Common myeloid progenitor, CD34-positive (primary cell): ENCODE results near the gene ANO4.
A peak's percentile ranks its signal among the peaks of the same experiment; 100 is the strongest.

Experiments used
- CTCF ChIA-PET: fragments of 350-600 bp; sonication (Branson Sonifier 250); formaldehyde crosslinking; loops from one replicate; lab custom pipeline; 2021; ENCODE audit warnings: antibody characterized with exemption; lab: Charles Lee
- POLR2A ChIA-PET: fragments of 350-600 bp; sonication (Branson Sonifier 250); formaldehyde crosslinking; loops from one replicate; lab custom pipeline; 2021; ENCODE audit warnings: antibody characterized with exemption; lab: Charles Lee
- DNase-seq, 3 donors: peaks; one replicate each; pipeline versions ENCODE4 v3.0.0 to v3.0.0-alpha.2; 2013
- H3K27ac ChIP-seq, 2 experiments: 1 replicate in 1 of 2; 2 replicates in 1 of 2; pipeline ENCODE4 v1.7.0; 2013; ENCODE audit warnings: inconsistent platforms in 2 of 2, low read length in 2 of 2, mild to moderate bottlenecking in 2 of 2, low read depth in 1 of 2, moderate library complexity in 1 of 2; ENCODE audit not compliant: severe bottlenecking in 2 of 2, insufficient read depth in 1 of 2, poor library complexity in 1 of 2
- H3K27me3 ChIP-seq, 5 experiments: replicated peaks in 2 of 5; 1 replicate in 3 of 5; 2 replicates in 2 of 5; pipeline versions ENCODE4 v1.6.1 to v1.7.0; 2013; ENCODE audit warnings: low read length in 4 of 5, mild to moderate bottlenecking in 2 of 5, moderate library complexity in 2 of 5, inconsistent platforms in 1 of 5; ENCODE audit not compliant: insufficient read depth in 5 of 5, control insufficient read depth in 4 of 5
- H3K36me3 ChIP-seq, 4 experiments: 1 replicate in 2 of 4; 2 replicates in 2 of 4; pipeline versions ENCODE4 v1.6.1 to v1.7.0; 2013; ENCODE audit warnings: low read length in 3 of 4, control low read depth in 1 of 4, mild to moderate bottlenecking in 1 of 4; ENCODE audit not compliant: control insufficient read depth in 4 of 4, insufficient read depth in 4 of 4
- H3K4me1 ChIP-seq, 4 experiments: 1 replicate in 3 of 4; 2 replicates in 1 of 4; pipeline versions ENCODE4 v1.6.1 to v1.7.1; 2013; ENCODE audit warnings: low read length in 3 of 4, mild to moderate bottlenecking in 3 of 4, control low read depth in 1 of 4, inconsistent platforms in 1 of 4, moderate library complexity in 1 of 4; ENCODE audit not compliant: control insufficient read depth in 4 of 4, insufficient read depth in 4 of 4; ENCODE audit errors: control extremely low read depth in 1 of 4
- H3K4me3 ChIP-seq, 7 experiments: 1 replicate in 4 of 7; 2 replicates in 3 of 7; pipeline versions ENCODE4 v1.5.1 to v1.7.0; 2013; ENCODE audit warnings: mild to moderate bottlenecking in 7 of 7, low read length in 6 of 7, moderate library complexity in 6 of 7, inconsistent platforms in 2 of 7, low read depth in 2 of 7, control low read depth in 1 of 7; ENCODE audit not compliant: insufficient read depth in 4 of 7, control insufficient read depth in 1 of 7; ENCODE audit errors: extremely low read depth in 1 of 7
- H3K9me3 ChIP-seq, 5 experiments: 1 replicate in 4 of 5; 2 replicates in 1 of 5; pipeline versions ENCODE4 v1.6.1 to v1.7.1; 2013; ENCODE audit warnings: low read length in 4 of 5, mild to moderate bottlenecking in 2 of 5, inconsistent platforms in 1 of 5, low read depth in 1 of 5, moderate library complexity in 1 of 5; ENCODE audit not compliant: control insufficient read depth in 4 of 5, insufficient read depth in 2 of 5; ENCODE audit errors: control extremely low read depth in 1 of 5
- WGBS: methylation state at CpG from one replicate; pipeline ENCODE4 v1.1.5; 2013; ENCODE audit not compliant: insufficient coverage; 5-methylcytosine and 5-hydroxymethylcytosine counted together

ANO4 gene

DNA sequence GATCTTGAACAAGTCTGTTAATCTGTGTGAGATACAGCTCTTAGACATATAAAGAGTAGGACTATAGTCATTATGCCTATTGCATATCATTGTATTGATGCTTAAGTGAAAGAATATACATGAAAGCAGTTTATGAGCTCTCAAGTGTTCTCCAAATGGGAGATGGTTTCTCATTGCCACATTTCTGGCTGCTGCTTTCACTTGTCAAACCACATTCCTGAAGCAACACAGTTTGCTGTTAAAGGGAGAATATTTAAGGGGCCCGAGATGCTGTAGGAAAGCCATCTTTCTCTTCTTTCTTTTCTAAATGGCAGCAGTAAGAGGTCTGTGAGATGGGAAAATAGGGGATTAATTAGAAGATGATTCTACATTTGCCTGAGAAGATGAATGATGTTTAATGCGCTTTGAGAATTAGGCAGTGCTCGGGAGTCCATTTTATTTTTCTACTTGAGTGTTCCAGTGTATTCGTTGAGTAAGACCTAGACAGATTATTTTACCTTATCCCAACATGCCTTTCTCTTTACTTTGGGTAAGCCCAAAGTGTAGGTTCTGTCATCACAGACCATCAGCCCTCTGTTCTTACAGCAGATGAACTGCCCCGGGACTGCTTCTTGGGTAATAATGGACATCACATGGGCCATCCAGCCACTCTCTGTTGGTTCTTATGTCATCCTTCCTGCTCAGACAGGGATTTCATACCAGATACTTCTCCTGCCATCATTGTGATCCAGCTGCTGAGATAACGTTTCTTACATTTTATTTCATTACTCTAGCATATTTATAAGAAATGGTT, 35.6 kb downstream of the ANO4 start:
- no peaks in the 10 kb centered on the region for H3K4me1 ChIP-seq
- POLR2A ChIA-PET: no interaction called here
- H3K36me3 ChIP-seq: no peaks in the 10 kb centered on the region
- no peak overlapping the region for H3K27ac ChIP-seq
- peaks cover 0 to 2% (median 0%) of the 10 kb centered on the region in 5 experiments for H3K27me3 ChIP-seq
- 83% methylated on average over 3 of the region's 6 CpGs for WGBS
- DNase-seq: no peak
- H3K9me3 ChIP-seq: no peaks in the 10 kb centered on the region
- CTCF ChIA-PET: interaction anchor here (2.4 to 3.0 kb wide), 2 partner anchors 15 to 497 kb away, joined by 6 to 9 read pairs; no protein-coding TSS in a partner anchor
- H3K4me3 ChIP-seq: no peak overlapping the region

DNA sequence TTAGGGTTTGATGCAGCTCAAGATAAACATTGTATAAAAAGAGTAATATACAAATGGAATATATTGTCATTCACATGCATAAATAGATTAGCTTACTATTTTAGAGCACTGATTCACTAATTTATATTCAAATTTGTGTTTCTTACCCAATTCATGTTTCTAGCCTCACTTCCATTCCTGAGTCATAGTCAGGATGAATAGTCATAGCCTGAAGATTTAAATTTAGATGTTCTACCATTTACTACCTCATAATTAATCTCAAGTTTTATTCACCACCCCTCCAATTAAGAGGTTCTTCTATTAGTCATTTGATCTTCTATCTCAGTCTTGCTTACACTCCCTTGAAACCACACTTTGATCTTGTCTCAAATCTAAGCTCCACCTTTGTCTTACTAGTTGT, 38.7 kb downstream of the ANO4 start:
- Histone ChIP-seq H3K27ac (no peak overlapping the region), H3K4me1 (no peaks in the 10 kb centered on the region), H3K4me3 (no peak overlapping the region), H3K27me3 (peaks cover 0 to 2% (median 0%) of the 10 kb centered on the region in 5 experiments), H3K36me3 (no peaks in the 10 kb centered on the region), H3K9me3 (no peaks in the 10 kb centered on the region)
- DNase-seq: no peak
- CTCF ChIA-PET: no interaction called here
- POLR2A ChIA-PET: no interaction called here

DNA sequence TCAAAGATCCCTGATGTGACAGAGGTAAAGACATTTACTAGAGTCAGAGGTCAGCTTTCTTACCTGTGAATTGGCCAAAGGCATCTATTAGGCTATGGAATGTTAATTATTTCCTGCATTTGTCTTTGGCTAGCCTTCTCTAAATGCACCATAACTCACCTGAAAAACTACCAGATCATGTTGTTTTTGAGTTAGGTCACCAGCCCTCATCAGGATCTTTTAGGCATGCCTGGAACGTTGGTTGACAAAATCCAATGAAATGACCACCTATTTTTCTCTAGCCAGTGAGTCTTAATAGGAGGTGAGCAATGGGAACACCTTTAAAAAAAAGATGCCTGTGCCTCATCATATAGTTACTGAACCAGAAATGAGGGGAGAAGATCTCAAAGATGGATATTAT, 46.2 kb downstream of the ANO4 start:
- CTCF ChIA-PET: no interaction called here
- H3K4me1 ChIP-seq: no peaks in the 10 kb centered on the region
- H3K4me3 ChIP-seq: no peak overlapping the region
- no peak for DNase-seq
- peaks cover 0 to 1% (median 0%) of the 10 kb centered on the region in 5 experiments for H3K27me3 ChIP-seq
- H3K36me3 ChIP-seq: no peaks in the 10 kb centered on the region
- no peaks in the 10 kb centered on the region for H3K9me3 ChIP-seq
- POLR2A ChIA-PET: no interaction called here
- WGBS: no CpG with 5 or more reads among the region's 1 CpG
- H3K27ac ChIP-seq: no peak overlapping the region

DNA sequence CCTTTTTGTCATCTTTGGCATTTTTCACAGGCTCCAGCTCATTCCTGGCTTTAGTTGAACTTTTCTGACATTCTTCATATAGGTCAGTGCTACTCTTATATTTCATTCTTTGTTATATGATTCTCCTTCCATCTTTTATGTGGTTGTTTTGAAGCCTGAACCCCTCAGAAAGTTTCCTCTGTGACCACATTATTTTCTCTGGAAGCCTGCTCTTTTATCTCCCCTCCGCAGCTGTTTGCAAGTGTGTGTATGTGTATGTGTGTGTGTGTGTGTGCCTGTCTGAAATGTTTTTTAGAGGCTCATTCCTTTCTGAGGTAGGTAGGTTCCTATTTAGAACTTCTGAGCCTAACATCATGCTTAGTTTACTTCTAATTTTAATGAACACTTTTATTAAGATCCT, 47.6 kb downstream of the ANO4 start:
- no peak overlapping the region for H3K27ac ChIP-seq
- no peaks in the 10 kb centered on the region for H3K4me1 ChIP-seq
- H3K36me3 ChIP-seq: no peaks in the 10 kb centered on the region
- CTCF ChIA-PET: interaction anchor here (0.6 kb wide), 1 partner anchor 1362 kb away, joined by 3 read pairs; no protein-coding TSS in a partner anchor
- peak; percentile 16 to 60 (median 18) for DNase-seq
- H3K9me3 ChIP-seq: no peaks in the 10 kb centered on the region
- POLR2A ChIA-PET: no interaction called here
- peaks cover 0 to 1% (median 0%) of the 10 kb centered on the region in 5 experiments for H3K27me3 ChIP-seq
- no CpG with 5 or more reads among the region's 1 CpG for WGBS
- H3K4me3 ChIP-seq: no peak overlapping the region

DNA sequence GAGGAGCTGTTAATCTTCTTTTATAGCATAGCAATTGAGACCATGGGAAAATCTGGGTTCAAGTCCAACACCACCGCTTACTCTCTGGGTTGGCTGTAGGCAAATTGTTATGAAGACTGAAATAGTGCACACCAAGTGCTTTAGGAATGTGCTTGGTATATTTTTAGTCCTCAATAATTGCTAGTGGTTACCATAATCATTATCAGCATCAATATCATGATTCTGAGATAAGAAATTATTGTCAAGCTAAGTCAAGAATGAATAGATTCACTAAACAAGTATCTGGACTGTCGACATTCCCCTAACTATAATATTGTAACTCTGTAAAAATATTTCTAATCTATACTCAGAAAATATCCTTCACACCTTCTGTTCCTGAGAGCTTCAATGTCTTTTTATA, 48.5 kb downstream of the ANO4 start:
- no peak for DNase-seq
- H3K27ac ChIP-seq: no peak overlapping the region
- no peak overlapping the region for H3K4me3 ChIP-seq
- WGBS: no CpG with 5 or more reads among the region's 2 CpGs
- CTCF ChIA-PET: no interaction called here
- peaks cover 0 to 1% (median 0%) of the 10 kb centered on the region in 5 experiments for H3K27me3 ChIP-seq
- POLR2A ChIA-PET: no interaction called here
- no peaks in the 10 kb centered on the region for H3K4me1 ChIP-seq
- no peaks in the 10 kb centered on the region for H3K36me3 ChIP-seq
- H3K9me3 ChIP-seq: no peaks in the 10 kb centered on the region

DNA sequence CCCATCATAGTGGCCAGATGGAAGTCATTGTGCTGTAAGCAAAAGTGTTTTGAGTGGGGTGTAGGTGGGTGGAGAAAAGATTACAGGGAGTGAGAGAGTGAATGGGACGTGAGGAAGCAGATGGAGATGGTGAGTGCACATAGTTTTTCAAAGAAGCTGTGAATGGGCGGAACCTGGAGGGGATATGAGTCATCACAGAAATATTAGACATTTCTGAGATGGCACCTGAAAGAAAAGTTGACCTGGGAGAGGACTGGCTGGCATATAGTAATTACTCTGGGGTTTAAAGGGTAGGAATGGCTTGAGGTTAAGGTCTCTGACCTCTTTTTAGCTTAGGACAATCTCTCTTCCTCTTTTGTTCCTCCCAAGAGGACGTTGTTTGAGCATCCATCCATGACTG, 50.5 kb downstream of the ANO4 start:
- DNase-seq: no peak
- no peaks in the 10 kb centered on the region for H3K4me1 ChIP-seq
- no peaks in the 10 kb centered on the region for H3K9me3 ChIP-seq
- H3K27me3 ChIP-seq: peaks cover 0 to 1% (median 0%) of the 10 kb centered on the region in 5 experiments
- POLR2A ChIA-PET: no interaction called here
- CTCF ChIA-PET: interaction anchor here (0.7 to 2.3 kb wide), 3 partner anchors 11 to 74 kb away, joined by 3 to 6 read pairs (median 4); no protein-coding TSS in a partner anchor
- H3K27ac ChIP-seq: no peak overlapping the region
- no peaks in the 10 kb centered on the region for H3K36me3 ChIP-seq
- WGBS: 83% methylated on average over 2 of the region's 3 CpGs
- H3K4me3 ChIP-seq: no peak overlapping the region

DNA sequence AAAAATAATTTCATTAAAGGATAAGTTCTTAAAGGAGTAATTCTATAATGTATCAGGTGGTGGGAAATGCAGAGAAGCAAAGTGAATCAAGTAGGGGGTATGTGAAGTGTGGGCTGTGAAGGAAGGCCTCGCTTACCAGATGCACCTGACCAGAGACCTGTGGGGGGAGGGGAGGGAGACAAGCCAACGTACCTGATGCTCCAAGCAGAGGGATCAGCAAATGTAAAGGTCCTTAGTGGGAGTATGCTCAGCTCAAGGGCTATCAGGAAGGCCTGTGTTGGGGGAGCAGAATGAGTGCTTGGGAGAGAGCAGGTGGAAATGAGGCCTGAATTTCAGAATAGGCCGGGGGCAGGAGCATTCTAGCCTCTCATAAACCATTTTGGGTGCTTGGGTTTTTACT, 57.1 kb downstream of the ANO4 start:
- no peaks in the 10 kb centered on the region for H3K4me1 ChIP-seq
- no peak for DNase-seq
- H3K36me3 ChIP-seq: no peaks in the 10 kb centered on the region
- H3K4me3 ChIP-seq: no peak overlapping the region
- no peak overlapping the region for H3K27ac ChIP-seq
- 93% methylated on average over 2 of the region's 3 CpGs for WGBS
- POLR2A ChIA-PET: no interaction called here
- H3K27me3 ChIP-seq: peaks cover 0 to 2% (median 0%) of the 10 kb centered on the region in 5 experiments
- H3K9me3 ChIP-seq: no peaks in the 10 kb centered on the region
- CTCF ChIA-PET: no interaction called here
